Embryonic facial prominence (tissue), 1 donor: ENCODE results near the gene CELF2.

ENCODE experiments used
- DNase-seq: peaks from one replicate; pipeline ENCODE4 v3.0.0-alpha.2; 2016; ENCODE audit errors: extremely low spot score

The CELF2 gene

DNA sequence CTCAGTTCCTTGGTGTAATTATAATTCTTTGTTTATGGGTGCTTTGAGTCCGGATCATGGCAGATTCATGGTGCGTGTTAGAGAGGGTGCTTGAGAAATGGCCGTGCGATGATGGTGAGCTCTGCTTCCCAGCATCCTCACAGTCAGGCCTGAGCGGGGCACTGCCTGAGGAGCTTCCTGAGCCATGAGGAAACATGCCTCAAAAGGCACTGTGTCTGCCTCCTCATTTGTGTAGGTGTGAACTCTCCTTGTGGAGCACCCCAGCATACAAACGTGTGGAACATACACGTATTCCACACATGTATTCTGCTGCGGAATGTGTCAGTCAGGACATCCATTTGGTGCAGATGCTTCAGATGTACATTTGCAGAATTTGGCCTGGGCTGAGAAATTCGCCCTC lies 205.4 kb downstream of the CELF2 start:
- no peak for DNase-seq

GRCh38 chr10:11223507-11224140 lies 206.0 kb downstream of the CELF2 start:
- DNase-seq: no peak

- no peak for DNase-seq
Observed at GRCh38 chr10:11224321-11224720, 206.6 kb downstream of the CELF2 start.

- DNase-seq: no peak
Observed at GRCh38 chr10:11224792-11225416, 207.2 kb downstream of the CELF2 start.

GRCh38 chr10:11225935-11226334 lies 208.3 kb downstream of the CELF2 start:
- no peak for DNase-seq

GRCh38 chr10:11227103-11227502 lies 209.4 kb downstream of the CELF2 start:
- no peak for DNase-seq

- DNase-seq: no peak
Observed at GRCh38 chr10:11229893-11230292, 212.2 kb downstream of the CELF2 start.

DNA sequence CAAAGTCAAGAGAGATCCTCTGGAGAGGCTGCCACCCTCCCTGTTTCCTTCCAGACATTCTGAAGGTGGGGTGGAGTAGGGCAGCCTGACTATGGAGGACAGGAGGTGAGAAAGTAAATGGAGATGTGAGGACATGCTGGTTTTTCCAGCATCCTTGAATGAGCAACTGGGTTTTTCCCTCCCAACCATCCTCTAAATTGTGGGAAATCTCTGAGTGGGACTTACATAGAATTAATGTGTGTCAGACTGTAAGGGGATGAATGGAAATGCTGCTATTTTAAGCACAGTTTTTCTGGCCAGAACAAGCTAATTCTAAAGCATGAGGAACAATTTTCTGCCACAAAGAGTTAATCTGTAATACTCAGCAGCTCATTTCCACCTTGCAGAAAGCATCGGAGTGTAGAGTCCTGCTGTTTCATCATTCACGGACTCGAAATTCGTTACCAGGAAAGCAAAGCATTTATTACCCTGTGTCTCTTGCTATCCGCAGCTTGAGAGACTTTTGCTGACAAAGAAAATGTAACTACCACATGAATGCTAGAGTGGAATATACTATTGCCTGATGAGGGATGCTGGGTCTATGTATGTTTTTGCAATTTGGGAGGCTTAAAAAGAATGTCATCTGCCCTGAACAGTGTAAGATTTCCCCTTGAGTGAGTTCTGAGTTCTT lies 213.0 kb downstream of the CELF2 start:
- no peak for DNase-seq

DNA sequence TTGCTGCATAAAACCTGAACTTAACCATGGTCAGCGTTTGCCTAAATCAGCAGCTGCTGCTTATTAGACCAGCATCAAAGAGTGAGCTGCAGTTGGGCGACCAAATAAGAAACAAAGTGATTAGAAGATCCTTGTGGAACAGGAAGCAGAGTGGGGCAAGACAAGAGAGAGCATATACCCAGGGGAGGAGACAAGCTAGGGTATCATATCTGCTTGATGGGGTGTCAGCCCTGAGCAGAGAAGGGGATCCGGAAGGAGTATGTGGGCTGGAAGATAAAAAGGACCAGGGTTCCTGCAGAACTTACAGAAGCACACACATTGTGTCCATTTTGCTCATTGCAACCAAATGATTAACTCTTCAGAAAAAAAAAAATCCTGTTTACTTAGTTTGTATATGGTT lies 213.6 kb downstream of the CELF2 start:
- no peak for DNase-seq

DNA sequence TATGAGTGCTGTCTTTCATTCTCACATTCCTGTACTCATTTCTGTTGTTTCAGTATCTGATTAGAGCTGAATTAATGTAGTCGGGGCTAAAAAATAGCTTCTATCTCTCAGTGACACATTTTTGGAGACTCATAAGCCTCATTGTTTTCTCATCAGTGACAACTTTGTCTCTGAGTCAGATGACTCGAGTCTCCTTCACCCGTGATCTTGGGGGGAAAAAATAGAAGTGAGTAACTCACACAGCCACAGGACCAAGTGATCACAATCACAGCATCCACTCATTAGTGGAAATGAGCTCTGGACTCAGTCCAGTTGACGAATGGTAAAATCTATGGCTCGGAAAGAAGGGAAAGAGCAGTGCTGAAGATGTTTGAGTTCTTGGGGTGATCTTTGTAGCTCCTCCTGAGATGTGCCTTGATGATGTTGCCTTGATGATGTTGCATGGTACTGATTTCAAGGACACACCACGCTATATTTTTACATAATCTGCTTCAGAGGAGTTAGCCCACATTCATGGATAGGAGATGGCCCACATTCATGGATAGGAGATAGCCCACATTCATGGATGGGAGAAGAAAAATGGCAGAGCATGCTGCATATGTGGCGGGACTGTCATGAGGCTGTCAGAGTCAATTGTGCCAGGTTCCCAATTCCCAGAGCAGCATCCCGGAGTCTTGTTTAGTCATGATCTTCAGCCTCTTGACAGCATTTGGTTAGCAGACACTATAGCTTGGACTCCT lies 214.7 kb downstream of the CELF2 start:
- no peak for DNase-seq

- no peak for DNase-seq
Observed at GRCh38 chr10:11234857-11235531, 217.3 kb downstream of the CELF2 start.

DNA sequence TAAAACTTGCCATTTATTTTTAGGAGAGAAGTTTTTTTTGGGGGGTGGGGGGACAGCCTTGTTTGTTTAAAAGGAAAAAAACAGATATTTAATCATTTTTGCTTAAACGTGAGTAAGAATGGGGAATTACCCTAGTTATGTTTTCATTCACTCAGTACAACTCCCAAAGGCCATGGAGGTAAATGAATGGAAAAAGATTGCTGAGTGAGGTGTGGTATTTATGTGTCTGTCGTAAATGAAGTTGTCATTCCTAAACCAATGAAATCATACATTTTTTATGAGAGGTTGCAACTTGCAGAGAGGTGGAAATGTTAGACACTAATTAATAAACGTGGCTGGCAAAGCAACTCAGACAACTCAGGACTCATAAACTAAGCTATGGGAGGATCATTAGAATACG lies 218.1 kb downstream of the CELF2 start:
- no peak for DNase-seq

DNA sequence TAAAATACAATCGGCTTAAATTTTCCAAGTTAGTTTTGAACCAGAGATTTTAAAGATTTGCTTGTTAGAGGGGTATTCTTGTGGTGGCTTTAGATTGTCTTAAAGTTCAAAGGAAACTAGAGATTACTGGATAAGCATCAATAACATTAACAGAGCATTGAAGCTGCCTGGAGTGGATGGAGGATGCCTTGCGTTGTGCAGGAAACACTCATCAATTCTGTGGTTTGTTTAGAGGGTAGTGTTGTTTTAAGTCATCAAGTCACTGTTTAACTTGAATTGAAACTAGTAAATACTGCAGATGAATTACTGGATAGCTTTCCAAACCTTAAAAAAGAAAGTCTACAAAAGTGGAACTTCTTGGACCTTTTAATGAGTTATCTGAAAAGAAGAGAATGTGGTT lies 218.6 kb downstream of the CELF2 start:
- DNase-seq: no peak

DNA sequence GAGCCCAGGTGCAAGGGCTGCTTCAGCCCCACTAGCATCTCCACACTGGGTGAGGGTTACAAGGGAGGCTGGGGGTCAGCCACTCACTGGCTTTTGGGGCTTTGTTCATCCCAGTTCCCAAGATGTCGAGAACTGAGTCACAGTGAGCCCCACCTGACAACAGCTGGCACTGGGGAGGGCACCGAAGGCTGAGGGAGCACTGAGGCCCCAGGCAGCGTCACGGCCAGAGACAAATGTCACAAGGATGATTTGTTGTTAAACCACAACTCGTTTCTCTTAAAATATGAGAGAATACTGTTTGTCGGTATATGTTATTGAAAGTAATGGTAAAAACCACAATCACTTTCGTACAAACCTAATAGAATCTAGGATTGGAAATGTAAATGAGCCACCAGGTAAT lies 219.9 kb downstream of the CELF2 start:
- DNase-seq: no peak

DNA sequence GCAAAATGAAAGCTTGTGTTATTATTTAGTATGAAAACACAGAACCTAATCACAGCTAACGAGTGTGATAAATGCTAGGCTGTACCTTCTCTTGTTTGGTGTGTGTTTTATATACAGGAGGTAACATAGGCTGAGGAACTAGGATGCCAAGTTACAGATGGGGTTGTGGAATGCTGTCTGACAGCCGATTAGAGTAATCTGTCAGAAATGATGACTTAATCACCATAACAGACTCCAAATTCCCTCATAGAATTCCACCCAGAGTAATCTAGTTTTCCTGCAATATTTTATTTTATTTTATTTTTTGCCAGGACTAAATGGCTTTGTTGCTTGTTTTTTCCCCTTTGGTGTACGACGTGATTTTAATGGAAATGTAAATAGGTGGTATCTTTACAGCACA lies 221.2 kb downstream of the CELF2 start:
- no peak for DNase-seq

DNA sequence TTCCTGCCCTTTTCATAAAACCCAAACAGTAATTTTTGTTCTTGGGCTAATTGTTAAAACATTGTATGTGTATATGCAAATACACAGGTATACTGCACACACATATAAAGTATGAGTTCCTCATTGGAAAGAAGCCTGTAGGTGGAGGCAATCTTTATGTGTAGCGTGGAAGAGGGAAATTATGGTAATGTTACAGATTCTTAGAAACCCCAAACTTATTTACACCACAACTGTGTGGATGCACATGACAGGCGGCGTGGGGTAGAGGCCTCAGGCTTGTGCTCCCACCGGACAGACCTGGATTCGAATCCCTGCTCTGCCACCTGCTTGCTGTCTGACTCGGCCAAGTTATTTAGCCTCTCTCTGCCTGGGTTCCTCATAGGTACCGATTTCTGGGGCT lies 223.0 kb downstream of the CELF2 start:
- DNase-seq: no peak

DNA sequence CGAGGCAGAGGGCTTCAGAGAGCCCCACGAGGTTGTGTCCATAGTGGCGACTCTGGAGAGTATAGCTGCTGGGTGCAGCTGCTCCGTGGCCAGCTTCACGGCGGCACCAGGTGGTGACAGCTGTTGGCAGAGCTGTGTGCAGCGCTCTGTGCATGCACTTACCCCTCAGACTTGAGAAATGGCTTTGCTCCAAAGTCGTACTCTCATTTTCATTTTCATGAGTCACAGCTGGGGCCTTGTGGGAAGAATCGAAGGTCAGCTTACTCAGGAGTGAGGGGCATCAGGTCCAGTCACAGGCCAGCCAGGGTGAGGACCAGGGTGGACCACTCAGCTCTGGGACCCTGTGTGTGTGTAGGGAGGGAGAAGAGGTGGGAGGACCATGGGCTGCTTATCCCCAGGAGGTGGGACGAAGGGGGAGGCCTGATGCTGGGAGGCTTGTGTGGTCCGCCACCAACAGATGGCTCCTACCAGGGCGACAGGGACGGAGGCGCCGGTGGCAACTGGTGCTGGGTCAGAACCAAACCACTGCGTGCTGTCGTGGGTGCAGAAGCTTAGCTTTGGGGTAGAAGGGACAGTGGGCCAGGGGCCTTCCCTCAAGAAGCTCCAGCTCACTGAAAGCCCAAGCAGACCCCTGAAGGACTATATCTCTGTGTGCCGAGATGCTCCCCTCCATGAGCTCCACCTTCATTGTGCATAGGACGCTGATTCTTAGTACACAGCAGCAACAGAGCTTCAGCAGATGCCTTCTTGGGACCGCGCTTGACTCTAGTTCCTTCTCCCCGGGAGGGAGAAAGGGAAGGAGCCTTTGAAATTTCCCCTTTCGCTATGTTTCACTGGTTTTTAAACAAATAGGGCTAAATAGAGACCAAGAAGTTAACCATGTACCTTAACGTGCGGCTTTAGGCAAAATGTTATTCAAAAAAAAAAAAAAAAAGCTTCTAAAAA lies 225.0 kb downstream of the CELF2 start:
- DNase-seq: no peak

- no peak for DNase-seq
Observed at GRCh38 chr10:11243425-11244222, 226.0 kb downstream of the CELF2 start.

DNA sequence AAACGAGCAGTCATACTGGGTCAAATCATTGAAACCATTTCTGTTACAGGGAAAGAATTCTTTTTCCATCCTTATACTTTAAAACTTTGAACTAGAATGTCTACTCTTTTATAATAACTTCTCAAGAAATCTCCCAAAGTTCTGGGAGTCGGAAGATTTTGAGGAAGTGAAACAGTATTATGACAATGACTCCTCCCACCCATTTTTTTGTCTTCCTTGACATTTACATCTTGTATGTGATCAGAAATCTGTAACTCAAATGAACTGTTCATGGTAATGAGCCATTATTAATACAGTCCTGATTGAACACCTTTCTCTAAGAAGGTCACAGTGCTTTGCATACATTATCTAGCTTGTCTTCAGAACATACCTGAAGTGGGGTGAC lies 227.4 kb downstream of the CELF2 start:
- no peak for DNase-seq

- DNase-seq: no peak
Observed at GRCh38 chr10:11245510-11245909, 227.8 kb downstream of the CELF2 start.
